ENCODE measurements around the gene ATP5F1D. TPM values are rescaled to one million over a fixed set of nuclear protein-coding genes. Genes with fewer than 3 reads are reported as not detected.

Gene ATP5F1D
- total and polyA plus RNA-seq, 2 of the 13 experiments (the other 11 are each of a cell fraction or from before 2014, with no cell fraction given): 39.4 to 78.7 TPM

GRCh38 chr19:1249298-1249989 lies 7.9 kb downstream of the ATP5F1D start (continued):
- TF ChIP-seq MED1 (CRISPR knock-in tag; IDR thresholded peaks at IDR 0.05): peak; percentile 49
- TF ChIP-seq, protein P1, sequence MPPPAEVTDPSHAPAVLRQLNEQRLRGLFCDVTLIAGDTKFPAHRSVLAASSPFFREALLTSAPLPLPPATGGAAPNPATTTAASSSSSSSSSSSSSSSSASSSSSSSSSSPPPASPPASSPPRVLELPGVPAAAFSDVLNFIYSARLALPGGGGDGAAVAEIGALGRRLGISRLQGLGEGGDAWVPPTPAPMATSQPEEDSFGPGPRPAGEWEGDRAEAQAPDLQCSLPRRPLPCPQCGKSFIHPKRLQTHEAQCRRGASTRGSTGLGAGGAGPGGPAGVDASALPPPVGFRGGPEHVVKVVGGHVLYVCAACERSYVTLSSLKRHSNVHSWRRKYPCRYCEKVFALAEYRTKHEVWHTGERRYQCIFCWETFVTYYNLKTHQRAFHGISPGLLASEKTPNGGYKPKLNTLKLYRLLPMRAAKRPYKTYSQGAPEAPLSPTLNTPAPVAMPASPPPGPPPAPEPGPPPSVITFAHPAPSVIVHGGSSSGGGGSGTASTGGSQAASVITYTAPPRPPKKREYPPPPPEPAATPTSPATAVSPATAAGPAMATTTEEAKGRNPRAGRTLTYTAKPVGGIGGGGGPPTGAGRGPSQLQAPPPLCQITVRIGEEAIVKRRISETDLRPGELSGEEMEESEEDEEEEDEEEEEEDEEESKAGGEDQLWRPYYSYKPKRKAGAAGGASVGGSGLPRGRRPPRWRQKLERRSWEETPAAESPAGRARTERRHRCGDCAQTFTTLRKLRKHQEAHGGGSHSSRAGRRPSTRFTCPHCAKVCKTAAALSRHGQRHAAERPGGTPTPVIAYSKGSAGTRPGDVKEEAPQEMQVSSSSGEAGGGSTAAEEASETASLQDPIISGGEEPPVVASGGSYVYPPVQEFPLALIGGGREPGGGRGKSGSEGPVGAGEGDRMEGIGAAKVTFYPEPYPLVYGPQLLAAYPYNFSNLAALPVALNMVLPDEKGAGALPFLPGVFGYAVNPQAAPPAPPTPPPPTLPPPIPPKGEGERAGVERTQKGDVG (CRISPR knock-in tag; IDR thresholded peaks at IDR 0.05; ENCODE audit: borderline replicate concordance): no peak
- TF ChIP-seq MTA3 (CRISPR knock-in tag; IDR thresholded peaks at IDR 0.05): no peak
- no peak for TF ChIP-seq ZNF44 (CRISPR knock-in tag; IDR thresholded peaks at IDR 0.05)
- no peak for TF ChIP-seq ARNTL (CRISPR knock-in tag; IDR thresholded peaks at IDR 0.05)
- no peak for TF ChIP-seq ZNF180 (CRISPR knock-in tag; IDR thresholded peaks at IDR 0.05; ENCODE audit: borderline replicate concordance, low read depth)
- peak; percentile 88 for TF ChIP-seq MAX (IDR thresholded peaks at IDR 0.05)
- TF ChIP-seq SP5 (CRISPR knock-in tag; IDR thresholded peaks at IDR 0.05; ENCODE audit: borderline replicate concordance, low read depth): 0 out of 2 replicates have a peak, but pooled peaks have one; percentile 15
- TF ChIP-seq AGO2 (optimal IDR thresholded peaks at IDR 0.05; ENCODE audit: low read depth, low read length): peak; percentile 50
- 0 out of 2 replicates have a peak, but pooled peaks have one; percentile 24 for TF ChIP-seq ETV6 (CRISPR knock-in tag; conservative IDR thresholded peaks at IDR 0.05)
- peak; percentile 85 for TF ChIP-seq PHF21A (CRISPR knock-in tag; IDR thresholded peaks at IDR 0.05)
- TF ChIP-seq, protein P2, sequence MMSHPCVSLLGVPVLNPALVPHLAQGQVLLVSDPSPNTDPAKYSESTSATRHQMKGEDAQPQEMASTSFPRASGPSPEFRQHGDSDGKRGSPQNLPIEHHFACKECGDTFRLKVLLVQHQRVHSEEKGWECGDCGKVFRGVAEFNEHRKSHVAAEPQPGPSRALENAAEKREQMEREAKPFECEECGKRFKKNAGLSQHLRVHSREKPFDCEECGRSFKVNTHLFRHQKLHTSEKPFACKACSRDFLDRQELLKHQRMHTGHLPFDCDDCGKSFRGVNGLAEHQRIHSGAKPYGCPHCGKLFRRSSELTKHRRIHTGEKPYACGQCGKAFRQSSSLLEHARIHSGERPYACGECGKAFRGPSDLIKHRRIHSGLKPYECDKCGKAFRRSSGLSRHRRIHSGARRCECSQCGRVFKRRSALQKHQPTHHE (CRISPR knock-in tag; IDR thresholded peaks at IDR 0.05; ENCODE audit: borderline replicate concordance): no peak
- TF ChIP-seq KDM5B (CRISPR knock-in tag; IDR thresholded peaks at IDR 0.05; ENCODE audit: borderline replicate concordance): 0 out of 2 replicates have a peak, but pooled peaks have one; percentile 62
- no peak for TF ChIP-seq MLXIP (CRISPR knock-in tag; IDR thresholded peaks at IDR 0.05; ENCODE audit: borderline replicate concordance)
- TF ChIP-seq POLR2A (IDR thresholded peaks at IDR 0.05; ENCODE audit: insufficient read depth in 1 of 2, low read depth in 2 of 2, low read length in 2 of 2): peak in 1 of 2 experiments; percentile 90; a peak in 2 of 4 replicates
- TF ChIP-seq, protein P3, sequence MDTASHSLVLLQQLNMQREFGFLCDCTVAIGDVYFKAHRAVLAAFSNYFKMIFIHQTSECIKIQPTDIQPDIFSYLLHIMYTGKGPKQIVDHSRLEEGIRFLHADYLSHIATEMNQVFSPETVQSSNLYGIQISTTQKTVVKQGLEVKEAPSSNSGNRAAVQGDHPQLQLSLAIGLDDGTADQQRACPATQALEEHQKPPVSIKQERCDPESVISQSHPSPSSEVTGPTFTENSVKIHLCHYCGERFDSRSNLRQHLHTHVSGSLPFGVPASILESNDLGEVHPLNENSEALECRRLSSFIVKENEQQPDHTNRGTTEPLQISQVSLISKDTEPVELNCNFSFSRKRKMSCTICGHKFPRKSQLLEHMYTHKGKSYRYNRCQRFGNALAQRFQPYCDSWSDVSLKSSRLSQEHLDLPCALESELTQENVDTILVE (CRISPR knock-in tag; IDR thresholded peaks at IDR 0.05): peak; percentile 24; the same call in 1 of the 2 replicates
- TF ChIP-seq SPEN (CRISPR knock-in tag; IDR thresholded peaks at IDR 0.05; ENCODE audit: low read depth): no peak
- TF ChIP-seq ARID3A (IDR thresholded peaks at IDR 0.05; ENCODE audit: low read depth, low read length): 0 out of 2 replicates have a peak, but pooled peaks have one; percentile 13
- TF ChIP-seq ZNF350 (CRISPR knock-in tag; IDR thresholded peaks at IDR 0.05; ENCODE audit: borderline replicate concordance, low read depth): no peak

Data from HepG2 (cell line).